B cell (primary cell): ENCODE results near the gene RNF212B. TPM values are rescaled to one million over a fixed set of nuclear protein-coding genes. Genes with fewer than 3 reads are reported as not detected.

ENCODE experiments used
- ATAC-seq: fragments of 200-7000 bp; cut with Tn5 transposase; one replicate; pipeline ENCODE4 v1.10.0; 2021; ENCODE audit warnings: low read depth, mild to moderate bottlenecking, moderate number of reproducible peaks, moderate library complexity
- CTCF ChIA-PET: fragments of 350-600 bp; sonication (Branson Sonifier 250); formaldehyde crosslinking; loops from one replicate; lab custom pipeline; 2021; ENCODE audit warnings: antibody characterized with exemption, inconsistent platforms; lab: Charles Lee
- POLR2A ChIA-PET: fragments of 350-600 bp; sonication (Branson Sonifier 250); formaldehyde crosslinking; loops from one replicate; lab custom pipeline; 2021; ENCODE audit warnings: antibody characterized with exemption; lab: Charles Lee
- DNase-seq: peaks from one replicate; pipeline ENCODE4 v3.0.0; 2013
- H2AFZ ChIP-seq: 2 replicates; pipeline ENCODE4 v1.6.1; 2012; ENCODE audit warnings: mild to moderate bottlenecking, low read depth, low read length; ENCODE audit not compliant: insufficient read depth, poor library complexity, severe bottlenecking
- H3K27ac ChIP-seq, 2 donors: 1 replicate in 1 of 2; 2 replicates in 1 of 2; pipeline ENCODE4 v1.5.1; 2012 to 2013; ENCODE audit warnings: low read length in 2 of 2, mild to moderate bottlenecking in 2 of 2, moderate library complexity in 1 of 2
- H3K27me3 ChIP-seq, 4 experiments: fragments of 200-600 bp in 1 of 4; sonication (generic) in 1 of 4; replicated peaks in 1 of 4; 1 replicate in 2 of 4; 2 replicates in 2 of 4; pipeline versions ENCODE4 v1.6.1 to v1.7.0; 2013 to 2016; ENCODE audit warnings: low read length in 3 of 4, mild to moderate bottlenecking in 2 of 4, mixed read lengths in 1 of 4, moderate library complexity in 1 of 4; ENCODE audit not compliant: insufficient read depth in 4 of 4, control insufficient read depth in 3 of 4; ENCODE audit errors: control extremely low read depth in 1 of 4
- H3K36me3 ChIP-seq, 2 experiments: replicated peaks in 1 of 2; 1 replicate in 1 of 2; 2 replicates in 1 of 2; pipeline versions ENCODE4 v1.6.1 to v1.7.1; 2013; ENCODE audit warnings: low read length in 1 of 2; ENCODE audit not compliant: insufficient read depth in 2 of 2, control insufficient read depth in 1 of 2; ENCODE audit errors: control extremely low read depth in 1 of 2, extremely low read depth in 1 of 2
- H3K4me1 ChIP-seq, 2 donors: fragments of 200-600 bp in 1 of 2; sonication (generic) in 1 of 2; 1 replicate in 1 of 2; 2 replicates in 1 of 2; pipeline versions ENCODE4 v1.5.1 to v1.6.1; 2013 to 2017; ENCODE audit warnings: low read length in 2 of 2; ENCODE audit not compliant: control insufficient read depth in 2 of 2, insufficient read depth in 2 of 2
- H3K4me2 ChIP-seq: replicated peaks from 2 replicates; pipeline ENCODE3; 2012; ENCODE audit warnings: mild to moderate bottlenecking, low read depth, low read length; ENCODE audit not compliant: poor library complexity, severe bottlenecking
- H3K4me3 ChIP-seq, 5 experiments: fragments of 200-600 bp in 1 of 5; sonication (generic) in 1 of 5; 1 replicate in 3 of 5; 2 replicates in 2 of 5; pipeline versions ENCODE4 v1.5.1 to v1.7.0; 2011 to 2016; ENCODE audit warnings: low read length in 4 of 5, mild to moderate bottlenecking in 4 of 5, low read depth in 2 of 5, control low read depth in 1 of 5, moderate library complexity in 1 of 5; ENCODE audit not compliant: insufficient read depth in 1 of 5; ENCODE audit errors: control extremely low read depth in 1 of 5, extremely low read depth in 1 of 5
- H3K79me2 ChIP-seq: fragments of 200-600 bp; sonication (generic); one replicate; pipeline ENCODE4 v1.6.0; 2016; ENCODE audit warnings: low read length; ENCODE audit not compliant: control insufficient read depth, insufficient read depth
- H3K9ac ChIP-seq: fragments of 200-600 bp; sonication (generic); 2 replicates; pipeline ENCODE4 v1.6.1; 2017; ENCODE audit warnings: mild to moderate bottlenecking, low read length, moderate library complexity
- H3K9me3 ChIP-seq, 3 donors: one replicate each; pipeline versions ENCODE4 v1.6.1 to v1.7.1; 2013; ENCODE audit warnings: low read length in 2 of 3; ENCODE audit not compliant: control insufficient read depth in 2 of 3, insufficient read depth in 1 of 3; ENCODE audit errors: control extremely low read depth in 1 of 3
- H4K20me1 ChIP-seq: 2 replicates; pipeline ENCODE4 v1.6.0; 2012; ENCODE audit warnings: mild to moderate bottlenecking, low read length; ENCODE audit not compliant: insufficient read depth, control insufficient read depth, poor library complexity, severe bottlenecking
- H3K27ac Mint-ChIP-seq: one replicate; pipeline ENCODE4 v1.8.0; 2021; ENCODE audit warnings: mixed read lengths
- H3K27me3 Mint-ChIP-seq: one replicate; pipeline ENCODE4 v1.8.0; 2021; ENCODE audit warnings: mixed read lengths
- H3K4me1 Mint-ChIP-seq: one replicate; pipeline ENCODE4 v1.8.0; 2021; ENCODE audit warnings: mixed read lengths
- H3K4me3 Mint-ChIP-seq: one replicate; pipeline ENCODE4 v1.8.0; 2021; ENCODE audit warnings: mixed read lengths
- H3K9me3 Mint-ChIP-seq: one replicate; pipeline ENCODE4 v1.8.0; 2022; ENCODE audit warnings: mixed read lengths; ENCODE audit not compliant: insufficient read depth
- CTCF ChIP-seq: fragments of 200-600 bp; IDR thresholded peaks from one replicate; pipeline ENCODE4 v1.8.0; 2022; ENCODE audit warnings: antibody characterized with exemption, mild to moderate bottlenecking
- EZH2 ChIP-seq: IDR thresholded peaks from 2 replicates; pipeline ENCODE4 v1.6.1; 2012; ENCODE audit warnings: borderline replicate concordance, low read depth, mild to moderate bottlenecking, moderate library complexity, low read length; ENCODE audit not compliant: insufficient read depth, poor library complexity, severe bottlenecking
- WGBS: methylation state at CpG from one replicate; pipeline ENCODE4 v1.1.5; 2013; ENCODE audit warnings: missing lambda C conversion rate; ENCODE audit not compliant: insufficient coverage; 5-methylcytosine and 5-hydroxymethylcytosine counted together
- intact Hi-C: fragments of 100-400 bp; cut with micrococcal nuclease; formaldehyde crosslinking; loops from one replicate; pipeline ENCODE4 v1.10.0; 2022
- polyA plus RNA-seq: library from polyadenylated mRNA; depleted of rRNA; stranded (reverse); fragments of >200 nt; gene quantifications from 2 replicates; pipeline ENCODE4 v1.2.3, GENCODE V29; 2012
- total RNA-seq, 2 donors: library from RNA; stranded (reverse); fragments of 120-200 nt in 1 of 2; gene quantifications; 1 replicate in 1 of 2; 2 replicates in 1 of 2; pipeline versions ENCODE4 v1.2.3 to v1.2.4, GENCODE V29; 2013 to 2022

Gene RNF212B
- total and polyA plus RNA-seq, 2 donors (not counting 1 experiment from before 2014, with no cell fraction given) = not detected

DNA sequence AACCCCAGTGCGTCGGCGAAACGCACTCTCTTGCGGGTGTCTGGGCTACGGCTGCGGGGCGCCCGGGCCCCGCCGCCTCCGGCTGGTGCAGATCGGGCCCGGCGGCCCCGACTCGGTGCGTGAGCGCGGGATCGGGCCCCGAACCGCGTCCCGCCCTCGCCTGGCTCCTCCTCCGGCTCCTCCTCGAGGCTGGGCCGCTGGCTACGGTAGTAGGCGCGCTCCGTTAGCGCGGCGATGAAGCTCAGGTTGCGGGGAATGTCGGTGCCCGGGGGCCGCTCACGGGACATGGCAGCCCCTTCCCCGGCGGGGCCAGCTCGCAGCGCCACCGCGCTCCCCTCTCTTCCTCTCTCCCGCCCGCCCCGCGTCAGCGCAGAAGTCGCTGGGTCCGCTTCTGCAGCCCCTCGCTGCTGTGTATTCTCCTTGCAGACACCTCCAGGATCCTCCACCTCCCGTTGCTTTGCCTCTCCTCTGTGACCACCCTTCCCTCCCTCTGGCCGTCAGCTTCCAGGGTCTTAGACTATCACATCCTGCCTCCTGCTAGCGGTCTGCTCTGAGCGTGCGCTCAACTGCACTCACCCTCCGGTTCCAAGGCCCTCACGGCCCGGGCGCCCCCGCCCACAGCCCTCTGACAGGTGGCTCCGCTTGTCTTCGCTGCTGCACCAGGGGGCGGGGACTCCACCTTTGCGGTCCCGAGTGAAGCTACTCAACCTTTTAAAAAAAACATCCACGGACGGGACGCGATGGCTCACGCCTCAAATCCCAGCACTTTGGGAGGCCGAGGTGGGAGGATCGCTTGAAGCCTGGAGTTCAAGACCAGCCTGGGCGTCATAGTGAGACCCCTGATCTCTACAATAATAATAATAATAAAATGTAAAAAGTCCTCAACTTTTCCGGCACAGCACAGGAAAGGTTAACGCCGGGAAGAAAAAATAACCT, 64.8 kb downstream of the RNF212B start, which contains the start of gene PPP1R3E:
TSS of gene PPP1R3E (minus strand) at position 570 of the 936 bp plus-strand sequence. CDS start at position 287, 283 bp downstream.
- Histone ChIP-seq H3K27me3 (no peaks in the 10 kb centered on the region), H3K27ac (peak within 1 kb of the TSS; percentile 95 to 96), H3K4me3 (peak within 1 kb of the TSS; percentile 54 to 86 (median 81)), H3K4me2 (peak within 1 kb of the TSS; percentile 98), H3K4me1 (peaks cover 25 to 37% of the 10 kb centered on the region in 2 donors), H3K9ac (peak within 1 kb of the TSS; percentile 90), H4K20me1 (no peaks in the 10 kb centered on the region), H3K79me2 (peaks cover 6% of the 10 kb centered on the region), H3K9me3 (peaks cover 0 to 3% (median 0%) of the 10 kb centered on the region in 3 donors), H2AFZ (peak within 1 kb of the TSS; percentile 92), H3K36me3 (peaks cover 0 to 5% of the 10 kb centered on the region in 2 experiments)
- 2% methylated on average over 72 of the region's 81 CpGs for WGBS
- intact Hi-C loops = loop anchor here (5.0 to 10.0 kb wide), 7 partner anchors 255 to 1920 kb away; partner anchors contain the start of genes PRMT5, PSME2, RNF31 and SUPT16H
- ChIA-PET CTCF (interaction anchor here (0.6 to 8.6 kb wide), 9 partner anchors 16 to 726 kb away, joined by 3 to 56 read pairs (median 5); partner anchors contain the start of genes ACIN1, C14orf119, CDH24 and HOMEZ), POLR2A (interaction anchor here (0.5 to 5.0 kb wide), 8 partner anchors 14 to 384 kb away, joined by 3 to 84 read pairs (median 5); partner anchors contain the start of genes ACIN1, C14orf119, HOMEZ and PABPN1)
- TF ChIP-seq CTCF (no peak), EZH2 (no peak)
- no peaks in the 10 kb centered on the region for H3K9me3 Mint-ChIP-seq
- H3K27ac Mint-ChIP-seq = peak within 1 kb of the TSS; percentile 98
- DNase-seq (peak; percentile 91), ATAC-seq (peak; percentile 25)
- H3K4me1 Mint-ChIP-seq = peaks cover 45% of the 10 kb centered on the region
- peak within 1 kb of the TSS; percentile 98 for H3K4me3 Mint-ChIP-seq
- H3K27me3 Mint-ChIP-seq = no peaks in the 10 kb centered on the region
